DMS153 treated with DMSO at 0.1 percent for 48 hours (cell line): Measurements from ENCODE around the gene NKIRAS2.

ENCODE experiments used
- DNase-seq: peaks from one replicate; lab custom pipeline; 2025; ENCODE audit not compliant: unreplicated experiment; lab: John Stamatoyannopoulos, UW

Gene NKIRAS2

DNA sequence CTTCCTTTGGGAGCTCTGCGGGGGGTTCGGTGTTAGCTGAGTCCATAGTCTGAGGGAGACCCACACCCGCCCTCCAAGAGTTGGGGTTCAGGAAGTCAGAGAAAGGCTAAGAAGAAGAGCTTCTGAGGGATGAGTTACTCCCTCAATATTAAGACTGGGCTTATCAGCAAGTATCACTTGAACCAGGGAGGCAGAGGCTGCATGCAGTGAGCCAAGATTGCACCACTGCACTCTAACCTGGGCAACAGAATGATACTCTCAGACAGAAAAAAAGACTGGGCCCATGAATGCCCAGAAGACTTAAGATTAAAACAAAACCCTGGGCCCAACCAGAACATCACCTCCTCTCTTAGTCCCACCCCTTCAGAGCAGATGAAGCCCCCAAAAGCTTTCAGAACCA lies 6.0 kb downstream of the NKIRAS2 start:
- DNase-seq = no peak

DNA sequence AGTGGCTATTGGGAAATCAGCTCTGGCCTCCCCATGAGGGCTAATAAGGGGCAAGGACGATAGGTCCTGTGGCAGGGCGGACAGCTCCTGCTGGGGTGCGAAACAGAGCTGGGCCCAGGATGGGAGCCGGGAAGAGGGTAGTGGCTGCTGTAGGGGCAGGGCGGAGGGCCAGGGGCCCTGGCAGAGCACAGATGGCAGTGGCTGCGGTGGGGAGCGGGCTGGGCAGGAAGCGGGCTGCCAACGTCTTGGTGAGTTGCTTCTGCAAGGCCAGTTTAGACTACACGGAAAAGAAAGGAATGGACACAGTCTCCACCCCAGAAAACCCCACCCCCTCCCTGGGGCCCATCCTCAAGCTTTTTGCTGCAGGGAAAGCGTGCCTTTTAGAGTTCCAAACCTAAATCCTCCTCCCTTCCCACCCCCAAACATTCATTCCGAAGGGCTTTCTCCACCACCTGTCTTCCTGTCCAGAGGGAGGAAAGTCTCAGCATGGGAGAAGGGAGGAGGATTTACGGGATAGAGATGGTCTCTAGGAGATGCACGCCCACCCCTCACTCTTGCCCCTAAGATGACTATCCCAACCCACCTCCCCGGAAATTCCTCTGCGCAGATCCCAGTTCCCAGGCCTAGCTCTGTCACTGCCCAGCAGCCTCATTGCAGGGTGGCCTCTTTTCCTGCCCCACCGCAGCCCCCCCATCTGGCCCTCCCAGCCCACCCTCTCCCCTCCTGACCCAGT lies 7.1 kb downstream of the NKIRAS2 start:
- no peak for DNase-seq

DNA sequence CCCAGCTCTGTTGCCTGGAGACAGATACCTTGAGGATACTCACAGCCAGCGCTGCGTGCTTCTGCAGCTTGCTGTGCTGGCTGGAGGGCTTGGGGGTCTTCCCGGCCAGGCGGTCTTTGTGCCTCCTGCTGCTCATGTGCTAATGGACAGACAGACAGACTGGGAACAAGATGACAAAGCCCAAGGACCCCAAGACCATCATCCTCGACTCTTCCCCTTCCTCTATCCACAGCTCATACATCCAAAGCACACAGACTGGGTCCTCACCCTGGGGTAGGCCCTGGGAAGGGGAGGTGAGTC lies 7.7 kb downstream of the NKIRAS2 start:
- DNase-seq = no peak

DNA sequence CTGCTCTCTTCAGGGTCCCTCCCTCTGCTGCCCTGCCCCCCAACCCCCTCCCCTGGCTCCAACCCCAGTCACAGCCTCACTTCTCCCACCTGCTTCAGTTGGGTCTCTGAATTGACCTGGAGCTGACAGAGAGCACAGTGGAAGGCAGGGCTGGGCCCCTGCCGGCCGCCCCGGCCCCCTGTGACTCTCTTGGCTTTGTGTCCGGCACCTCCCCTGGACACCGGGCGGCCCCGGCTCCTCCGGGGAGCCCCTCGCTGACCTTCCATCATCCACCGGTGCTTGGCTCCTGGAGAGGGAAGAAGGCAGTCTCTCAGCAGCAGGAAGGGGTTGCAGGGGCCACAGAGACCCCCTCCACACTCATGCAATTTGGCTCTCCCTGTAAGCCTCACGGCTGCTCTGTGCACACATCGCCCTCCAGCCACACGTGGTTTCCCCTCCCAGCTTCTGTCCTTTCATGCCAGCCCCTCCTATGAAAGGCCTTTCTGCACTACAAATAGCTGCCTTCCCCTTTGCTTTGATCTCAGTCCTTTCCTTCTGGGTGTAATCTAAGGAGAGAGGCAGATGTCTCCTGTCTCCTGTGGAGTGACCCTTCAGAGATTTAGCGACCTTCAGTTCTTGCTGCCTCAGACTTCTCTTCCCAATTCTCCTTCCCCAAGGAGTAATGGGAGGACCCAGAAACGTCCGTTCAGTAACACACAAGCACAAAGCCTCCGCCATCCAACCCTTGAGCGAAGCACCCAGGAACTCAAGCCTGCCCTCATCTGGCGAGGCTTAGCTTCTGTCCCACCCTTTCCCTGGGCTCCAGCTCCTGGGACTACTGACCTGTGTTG lies 8.3 kb downstream of the NKIRAS2 start:
- no peak for DNase-seq

DNA sequence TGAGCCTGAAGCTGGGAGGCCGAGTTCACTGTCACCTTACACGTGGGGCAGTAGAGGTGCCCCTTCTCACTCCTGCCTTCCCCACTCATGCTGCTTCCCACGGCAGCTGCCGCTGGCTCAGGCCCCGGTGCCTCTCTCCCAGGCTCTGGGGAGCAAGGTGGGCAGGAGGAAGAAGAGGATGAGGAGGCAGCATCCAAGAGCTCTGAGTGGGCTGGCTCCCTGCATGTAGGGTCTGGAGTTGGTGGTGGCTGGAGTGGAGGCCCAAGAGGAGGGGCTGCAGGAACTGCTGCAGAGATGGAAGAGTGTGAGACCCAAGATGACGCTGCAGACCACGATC lies 8.9 kb downstream of the NKIRAS2 start:
- DNase-seq = no peak

DNA sequence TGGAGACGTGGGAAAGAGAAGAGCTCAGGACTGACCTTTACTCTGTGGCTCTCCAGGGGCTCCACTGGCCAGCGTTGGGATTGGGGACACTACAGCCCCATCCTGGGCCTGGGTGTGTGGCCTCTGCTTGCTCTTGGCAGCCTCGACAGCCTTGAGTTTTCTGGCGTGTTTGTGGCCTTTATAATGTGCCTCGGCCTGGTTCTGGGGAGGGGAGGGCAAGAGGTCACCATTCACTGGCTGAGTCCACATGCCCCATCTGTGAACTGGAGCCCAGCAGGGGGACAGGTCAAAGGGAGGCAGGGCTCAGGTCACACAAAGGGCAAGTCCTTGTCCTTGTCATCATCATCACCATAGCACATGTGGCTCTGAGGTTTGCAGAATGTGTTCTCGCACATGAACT lies 11.7 kb downstream of the NKIRAS2 start:
- no peak for DNase-seq

DNA sequence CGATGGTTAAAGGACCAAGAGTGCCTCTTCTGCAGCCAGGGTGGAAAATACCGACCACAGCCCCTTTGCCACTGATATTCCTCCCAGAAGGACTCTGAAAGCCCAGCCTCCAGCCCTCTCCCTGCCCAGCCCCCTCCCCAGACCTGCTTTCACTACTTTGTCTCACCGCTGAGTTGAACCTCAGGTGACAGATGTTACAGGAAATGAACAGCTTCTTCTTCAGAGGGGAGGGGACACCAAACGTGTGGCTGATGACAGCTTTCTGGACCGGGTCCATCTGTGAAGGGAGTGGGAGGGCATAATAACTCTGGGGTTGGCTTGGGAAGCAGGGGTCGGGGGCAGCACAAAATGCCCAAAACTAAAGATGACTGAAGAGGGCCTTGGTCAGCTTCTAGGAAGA lies 14.2 kb downstream of the NKIRAS2 start:
- no peak for DNase-seq

DNA sequence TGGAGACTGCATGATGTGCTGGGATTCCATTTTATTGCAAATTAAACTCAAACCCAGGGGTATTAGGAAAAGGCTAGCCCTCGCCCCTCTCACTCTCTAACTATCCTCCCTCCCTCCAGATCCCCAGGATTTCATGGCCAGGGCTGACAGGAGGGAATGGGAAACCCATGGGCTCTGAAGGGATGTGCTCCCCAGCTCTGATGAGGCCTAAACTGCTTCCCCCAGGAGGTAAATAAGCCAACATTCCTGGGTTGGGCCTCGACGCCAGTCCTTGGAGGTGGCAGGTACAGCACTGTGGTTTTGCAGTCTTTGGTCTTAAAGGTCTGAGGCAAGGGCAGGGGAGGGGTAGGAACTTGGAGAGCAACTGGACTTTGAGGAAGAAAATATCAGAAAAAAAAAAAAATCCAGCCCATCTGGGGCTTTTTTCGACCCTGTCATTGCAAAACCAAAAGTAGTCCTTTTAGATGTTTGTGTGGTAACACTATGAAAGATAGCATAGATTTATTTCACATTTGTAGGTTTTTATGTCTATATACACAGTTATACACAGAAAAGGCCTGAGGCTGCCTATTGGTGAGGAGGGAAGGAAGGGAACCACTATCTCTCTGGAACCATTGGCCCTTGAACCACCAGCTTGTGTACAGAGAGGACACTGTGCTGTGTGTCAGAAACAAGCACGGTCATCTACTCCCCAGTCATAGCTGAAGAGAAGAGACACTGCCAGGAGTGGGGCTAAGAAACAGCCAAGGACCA lies 18.5 kb downstream of the NKIRAS2 start:
- DNase-seq = no peak

DNA sequence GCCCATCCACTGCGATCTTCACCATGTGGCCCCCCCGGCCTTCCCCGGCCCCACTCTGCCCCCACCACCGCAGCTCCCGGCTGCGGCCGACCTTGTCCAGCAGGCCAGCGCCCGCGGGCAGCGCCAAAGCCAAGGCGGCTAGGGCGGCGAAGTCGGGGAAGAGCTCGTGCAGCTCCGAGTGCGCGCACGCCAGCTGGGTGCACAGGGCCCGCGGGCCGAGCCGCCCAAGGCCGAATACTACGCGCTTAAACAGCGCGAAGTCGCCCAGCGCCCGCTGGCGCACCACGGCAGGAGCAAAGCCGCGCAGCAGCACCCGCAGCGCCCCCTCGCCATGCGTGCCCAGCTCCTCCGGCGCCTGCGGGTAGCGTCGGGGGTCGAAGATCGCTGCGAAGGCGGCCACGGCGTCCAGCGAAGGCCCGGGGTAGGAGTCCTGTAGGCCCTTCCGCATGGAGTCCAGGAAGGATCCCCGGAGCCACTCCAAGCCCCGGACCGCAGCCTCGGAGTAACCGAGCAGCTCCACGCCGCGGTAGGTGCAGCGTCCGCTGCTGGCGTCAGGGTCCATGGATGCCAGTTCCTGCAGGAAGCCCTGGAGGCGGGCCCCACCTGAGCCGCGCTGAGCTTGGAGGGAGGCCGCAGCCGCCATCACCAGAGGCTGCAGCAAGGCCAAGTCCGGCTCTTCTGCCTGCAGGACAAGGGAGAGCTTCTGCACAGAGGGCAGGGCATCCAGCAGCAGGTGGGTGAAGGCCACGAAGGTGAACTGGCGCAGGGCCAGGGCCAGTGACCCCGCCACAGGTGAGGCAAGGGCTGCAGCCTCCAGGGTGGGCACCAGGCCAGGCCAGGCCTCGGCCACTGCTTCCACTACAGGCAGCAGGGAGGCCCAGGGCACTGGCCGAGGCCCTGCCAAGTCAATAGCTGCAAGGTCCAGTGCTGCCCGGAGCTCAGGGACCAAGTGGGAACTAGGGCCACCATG lies 20.2 kb downstream of the NKIRAS2 start:
- no peak for DNase-seq

DNA sequence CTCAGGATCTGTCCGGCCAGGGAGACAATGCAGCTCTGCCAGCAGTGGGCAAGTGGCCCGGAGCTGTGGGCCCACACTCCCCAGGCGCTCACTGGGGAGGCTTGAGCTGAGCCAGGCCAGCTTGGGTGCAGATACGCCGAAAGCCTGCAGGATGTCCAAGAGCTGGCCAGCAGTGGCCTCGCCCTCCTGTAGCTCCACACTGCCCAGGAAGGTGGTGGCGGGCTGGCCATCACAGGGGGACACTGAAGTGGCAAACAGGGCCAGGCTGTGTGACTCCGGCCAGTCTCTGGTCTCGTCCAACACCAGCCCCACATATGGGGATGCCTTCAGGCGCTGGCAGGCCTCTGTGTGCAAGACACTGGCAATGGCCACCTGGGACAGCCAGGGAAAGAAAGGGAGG lies 20.9 kb downstream of the NKIRAS2 start:
- no peak for DNase-seq

DNA sequence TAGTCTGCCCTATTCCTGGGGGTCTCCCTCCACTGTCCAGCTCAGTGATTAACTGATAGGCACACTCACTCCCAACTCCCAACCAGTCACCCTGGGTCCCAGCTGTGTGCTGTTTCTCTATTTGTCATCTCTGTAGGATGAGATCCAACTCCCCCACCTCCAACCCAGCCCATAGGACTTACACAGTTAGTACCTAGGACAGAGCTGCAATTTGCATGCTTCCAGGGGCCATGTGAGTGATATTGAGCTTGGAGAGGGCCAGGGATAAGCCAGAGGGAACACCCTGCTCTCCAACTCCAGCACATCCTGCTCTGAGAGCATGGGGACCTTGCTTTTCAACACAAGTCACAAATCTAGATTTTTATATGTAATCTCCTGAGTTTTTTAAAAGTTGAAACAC lies 21.7 kb downstream of the NKIRAS2 start:
- no peak for DNase-seq

DNA sequence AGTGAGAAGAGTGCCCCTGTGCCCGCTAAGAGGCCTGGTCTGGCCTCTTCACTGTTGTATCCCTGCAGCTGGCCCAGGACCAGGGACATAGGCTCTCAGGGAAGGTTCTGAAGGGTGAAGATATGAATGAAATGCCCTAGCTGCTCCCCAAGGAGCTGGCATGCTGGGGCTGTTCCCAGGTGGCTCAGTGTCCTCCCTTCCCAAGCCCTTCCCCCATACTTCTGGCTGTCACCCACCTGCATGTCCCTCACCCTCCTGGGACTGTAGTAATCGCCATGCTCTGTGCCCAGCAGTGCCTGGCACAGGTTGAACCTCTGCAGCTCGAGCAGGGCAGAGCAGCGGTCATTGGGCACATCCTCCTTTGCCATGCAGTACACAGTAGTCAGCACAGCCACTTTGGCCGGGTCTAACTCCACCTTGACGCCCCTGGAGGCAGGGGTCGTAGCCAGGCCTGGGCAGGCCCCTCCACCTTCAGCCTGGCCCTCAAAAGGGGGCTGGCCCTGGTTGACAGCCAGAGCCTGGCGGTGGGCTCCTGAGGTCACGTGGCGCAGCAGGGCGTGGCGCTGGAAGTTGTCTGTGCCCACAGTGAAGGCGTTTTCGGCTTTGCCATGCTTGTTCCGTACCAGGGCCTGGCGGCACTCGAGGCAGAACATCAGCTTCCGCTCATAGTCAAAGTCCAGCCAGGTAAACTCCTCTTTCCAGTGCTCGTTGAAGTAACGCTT lies 22.9 kb downstream of the NKIRAS2 start:
- DNase-seq = no peak

DNA sequence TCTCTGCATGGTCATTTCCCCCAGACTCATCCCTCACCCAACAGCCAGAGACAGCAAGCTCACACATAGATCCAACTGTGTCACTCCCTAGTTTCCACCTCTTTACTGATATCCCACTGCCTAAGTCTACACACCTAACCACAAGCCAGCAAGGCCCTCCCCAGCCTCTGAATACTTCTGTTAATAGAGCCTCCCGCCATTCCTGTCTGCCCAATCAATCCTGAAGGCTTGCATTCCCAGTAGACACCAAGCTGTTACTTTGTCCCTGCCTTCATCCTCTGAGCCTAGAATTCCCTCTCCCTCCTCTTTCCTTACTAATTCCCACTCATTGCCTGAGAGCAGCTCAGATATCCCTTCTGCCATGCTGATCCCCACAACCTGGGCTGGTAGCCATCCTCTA lies 25.8 kb downstream of the NKIRAS2 start:
- DNase-seq = no peak

DNA sequence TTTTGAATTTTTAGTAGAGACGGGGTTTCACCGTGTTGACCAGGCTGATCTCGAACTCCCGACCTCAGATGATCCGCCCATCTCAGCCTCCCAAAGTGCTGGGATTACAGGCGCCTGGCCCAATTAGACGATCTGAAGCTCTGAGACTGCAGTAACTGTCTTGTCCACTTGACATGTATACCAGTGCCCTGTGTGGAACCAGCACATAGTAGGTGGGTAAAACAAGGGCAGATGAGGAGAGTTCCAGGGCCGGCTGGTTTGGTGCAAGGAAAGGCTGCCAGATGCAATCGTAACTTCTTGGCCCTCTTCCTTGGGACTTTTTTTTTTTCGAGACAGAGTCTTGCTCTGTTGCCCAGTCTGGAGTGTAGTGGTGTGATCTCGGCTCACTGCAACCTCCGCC lies 27.5 kb downstream of the NKIRAS2 start:
- DNase-seq = no peak

DNA sequence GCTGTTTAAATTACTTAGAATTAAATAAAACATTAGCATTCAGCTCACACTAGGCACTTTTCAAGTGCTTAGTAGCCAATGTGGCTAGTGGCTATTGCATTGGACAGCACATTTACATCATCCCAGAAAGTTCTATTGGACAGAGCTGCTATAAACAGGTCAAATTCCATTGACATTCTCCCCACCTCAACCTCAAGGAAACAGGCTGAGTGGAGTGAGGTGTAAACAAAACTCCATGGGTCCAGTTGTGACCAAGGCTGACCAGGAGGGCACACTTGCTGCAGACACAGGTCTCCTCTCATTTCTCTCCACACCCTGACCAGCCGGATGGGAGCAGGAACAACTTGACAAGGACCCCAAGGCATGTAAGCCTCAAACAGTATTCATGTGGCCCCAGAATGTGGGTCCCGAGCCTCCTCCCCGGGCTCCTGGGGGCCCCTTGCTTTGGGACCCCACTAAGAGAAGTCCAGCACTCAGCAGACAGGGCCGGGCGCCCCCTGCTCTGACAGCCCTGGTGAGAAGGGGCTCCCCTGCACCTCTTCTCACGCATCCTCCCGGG lies 30.0 kb downstream of the NKIRAS2 start:
- DNase-seq = no peak

DNA sequence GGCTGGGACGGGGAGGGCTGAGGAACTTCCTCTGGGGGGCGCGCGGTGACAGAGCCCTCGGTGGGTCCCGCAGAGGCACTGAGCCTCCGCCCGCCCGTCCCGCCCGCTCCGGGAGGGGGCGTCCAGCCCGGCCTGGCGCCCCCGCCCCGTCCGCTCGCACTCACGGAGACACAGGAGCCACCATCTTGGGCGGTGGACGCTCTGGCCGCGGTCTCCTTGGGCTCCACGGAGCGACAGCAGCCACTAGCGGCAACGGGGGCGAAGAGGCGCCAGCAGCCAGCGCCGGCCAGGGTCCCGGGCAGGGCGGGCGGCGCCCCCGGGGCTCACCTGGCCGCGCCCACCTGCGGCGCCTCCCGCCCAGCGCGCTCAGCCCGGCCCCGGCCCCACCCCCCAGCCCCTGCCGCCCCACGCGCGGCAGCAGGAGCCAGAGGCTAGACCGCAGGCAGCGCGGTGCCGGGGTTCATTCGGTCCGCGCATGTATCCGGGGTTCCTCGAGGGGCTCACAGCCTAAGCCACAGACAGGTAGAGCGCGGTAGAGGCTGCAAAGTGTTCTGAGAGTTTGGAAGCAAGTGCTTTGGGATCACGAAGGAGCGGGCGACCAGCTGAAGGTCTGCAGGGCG lies 30.6 kb downstream of the NKIRAS2 start, which contains the start of gene C17orf113:
Gene C17orf113 (minus strand): TSS at position 209 of the 620 bp plus-strand sequence. CDS start 7,225 bp downstream, outside the sequence.
- DNase-seq = peak; percentile 5

DNA sequence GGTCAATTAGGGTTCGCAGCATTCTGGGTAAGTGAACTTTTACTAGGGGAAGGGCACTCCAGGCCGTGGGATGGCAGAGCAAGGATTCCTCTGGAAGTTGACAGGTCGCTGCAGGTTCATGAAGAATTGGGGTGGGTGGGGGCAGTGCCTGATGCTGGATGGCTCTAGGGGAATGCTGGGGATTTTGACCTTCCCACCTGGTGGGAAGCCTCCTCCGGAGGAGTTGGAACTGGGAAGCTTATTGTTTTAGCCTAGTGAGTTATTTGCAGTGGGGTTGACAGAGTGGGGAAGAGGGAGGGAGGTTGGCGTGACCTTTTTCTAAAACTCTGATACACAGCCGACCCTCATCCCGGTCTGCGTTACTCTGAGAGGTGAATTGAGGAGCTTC lies 31.1 kb downstream of the NKIRAS2 start:
- DNase-seq = no peak

DNA sequence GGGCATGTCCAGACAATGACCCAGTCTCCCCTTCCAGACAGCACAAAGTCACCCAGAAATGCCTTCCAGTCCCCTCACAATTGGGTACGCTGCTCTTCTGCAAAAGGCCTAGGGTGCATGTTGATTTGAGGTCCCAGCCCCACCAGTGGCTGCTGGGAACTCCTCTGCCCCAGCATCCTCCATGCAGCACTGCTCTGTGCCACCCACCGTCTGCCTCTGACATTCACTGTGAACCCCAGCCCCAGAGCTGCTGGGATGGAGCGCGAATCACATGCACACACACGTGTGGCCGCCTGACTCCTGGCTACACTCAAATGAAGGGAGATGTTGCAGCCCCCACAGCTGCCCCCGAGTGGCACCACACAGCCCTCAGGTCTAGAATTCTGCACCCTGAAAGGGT lies 31.8 kb downstream of the NKIRAS2 start:
- DNase-seq = no peak

DNA sequence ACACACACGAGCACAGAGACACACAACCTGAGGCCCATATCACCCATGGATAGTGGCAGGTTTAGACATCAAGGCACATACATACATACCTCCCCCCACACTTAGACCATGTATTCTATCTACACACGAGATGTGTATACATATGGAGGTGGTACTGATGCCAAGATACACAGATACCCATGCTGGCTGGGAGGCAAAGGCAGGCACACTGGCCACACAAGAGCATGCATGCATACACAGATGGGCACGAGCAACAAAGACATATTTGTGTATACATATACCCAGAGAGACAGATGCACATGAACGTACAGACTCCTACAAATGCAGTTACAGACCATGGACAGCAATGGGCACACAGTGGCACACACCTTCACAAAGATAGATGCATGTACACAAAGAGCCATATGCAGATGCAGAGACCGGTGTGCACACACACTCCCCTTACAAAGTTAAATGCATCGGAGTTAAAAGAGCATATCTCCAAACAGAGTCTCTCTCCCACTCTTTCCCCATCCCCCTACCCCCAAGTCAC lies 32.5 kb downstream of the NKIRAS2 start:
- DNase-seq = no peak
